Mesothelial cell of epicardium (in vitro differentiated cells): Measurements from ENCODE around the gene RLF. TPM values are rescaled to one million over a fixed set of nuclear protein-coding genes. Genes with fewer than 3 reads are reported as not detected.

Source experiments
- DNase-seq, 2 experiments: peaks; one replicate each; pipeline ENCODE4 v3.0.0; 2021; ENCODE audit warnings: low spot score in 2 of 2; ENCODE audit not compliant: unreplicated experiment in 2 of 2
- H3K27ac Mint-ChIP-seq: 2 replicates; pipeline ENCODE4 v1.8.0; 2021; ENCODE audit warnings: mixed read lengths
- H3K27me3 Mint-ChIP-seq: 2 replicates; pipeline ENCODE4 v1.8.0; 2021; ENCODE audit warnings: low read depth, mixed read lengths
- H3K36me3 Mint-ChIP-seq: 2 replicates; pipeline ENCODE4 v1.8.0; 2021; ENCODE audit warnings: mixed read lengths
- H3K4me1 Mint-ChIP-seq: 2 replicates; pipeline ENCODE4 v1.8.0; 2021; ENCODE audit warnings: mixed read lengths
- H3K4me3 Mint-ChIP-seq: 2 replicates; pipeline ENCODE4 v1.8.0; 2021; ENCODE audit warnings: mild to moderate bottlenecking, moderate library complexity, mixed read lengths
- H3K9me3 Mint-ChIP-seq: 2 replicates; pipeline ENCODE4 v1.8.0; 2021; ENCODE audit warnings: mixed read lengths
- total RNA-seq: library from RNA; stranded (reverse); gene quantifications from 3 replicates; pipeline ENCODE4 v1.2.1, GENCODE V29; 2021
- TF ChIP-seq, protein P1 (sequence below): fragments of 200-600 bp; sonication (generic); IDR thresholded peaks from one replicate; pipeline ENCODE4 v1.5.0; 2021; ENCODE audit warnings: antibody characterized with exemption; ENCODE audit not compliant: unreplicated experiment

RLF gene
- total RNA-seq, 1 donor from 2014 or later: 33.2 TPM

DNA sequence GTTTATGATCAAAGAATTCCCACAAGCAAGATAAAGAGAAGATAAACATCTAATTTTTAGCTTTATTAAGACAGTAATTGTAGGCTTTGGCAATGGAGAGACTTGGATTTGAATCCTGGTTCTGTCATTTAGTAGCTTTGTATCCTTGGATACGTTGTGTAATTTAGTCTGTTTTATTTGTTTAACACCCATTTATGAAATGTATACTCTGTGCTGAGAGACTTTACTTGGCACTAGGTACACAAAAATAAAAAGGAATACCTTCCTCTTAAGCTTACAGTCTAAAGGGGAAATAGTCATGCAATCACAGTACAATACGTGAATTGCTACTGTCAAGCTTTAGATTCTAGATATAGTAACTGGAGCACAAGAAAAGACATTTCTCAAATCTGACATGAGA, 120.7 kb downstream of the RLF start:
- Mint-ChIP-seq H3K27me3 (no peaks in the 10 kb centered on the region), H3K36me3 (peaks cover 17% of the 10 kb centered on the region), H3K9me3 (no peaks in the 10 kb centered on the region), H3K4me3 (no peak overlapping the region), H3K27ac (no peak overlapping the region), H3K4me1 (no peaks in the 10 kb centered on the region)
- TF ChIP-seq, protein P1, sequence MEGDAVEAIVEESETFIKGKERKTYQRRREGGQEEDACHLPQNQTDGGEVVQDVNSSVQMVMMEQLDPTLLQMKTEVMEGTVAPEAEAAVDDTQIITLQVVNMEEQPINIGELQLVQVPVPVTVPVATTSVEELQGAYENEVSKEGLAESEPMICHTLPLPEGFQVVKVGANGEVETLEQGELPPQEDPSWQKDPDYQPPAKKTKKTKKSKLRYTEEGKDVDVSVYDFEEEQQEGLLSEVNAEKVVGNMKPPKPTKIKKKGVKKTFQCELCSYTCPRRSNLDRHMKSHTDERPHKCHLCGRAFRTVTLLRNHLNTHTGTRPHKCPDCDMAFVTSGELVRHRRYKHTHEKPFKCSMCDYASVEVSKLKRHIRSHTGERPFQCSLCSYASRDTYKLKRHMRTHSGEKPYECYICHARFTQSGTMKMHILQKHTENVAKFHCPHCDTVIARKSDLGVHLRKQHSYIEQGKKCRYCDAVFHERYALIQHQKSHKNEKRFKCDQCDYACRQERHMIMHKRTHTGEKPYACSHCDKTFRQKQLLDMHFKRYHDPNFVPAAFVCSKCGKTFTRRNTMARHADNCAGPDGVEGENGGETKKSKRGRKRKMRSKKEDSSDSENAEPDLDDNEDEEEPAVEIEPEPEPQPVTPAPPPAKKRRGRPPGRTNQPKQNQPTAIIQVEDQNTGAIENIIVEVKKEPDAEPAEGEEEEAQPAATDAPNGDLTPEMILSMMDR: no peak
- DNase-seq: no peak

Other genes starting within 250 kb of the RLF start
- gene MFSD2A, start 206.2 kb upstream of the RLF start, total RNA-seq: 5.7 to 6.9 TPM (median 6.1 TPM) in 3 replicates
- gene CAP1, start 120.7 kb upstream of the RLF start, total RNA-seq: 141 to 146 TPM (median 143 TPM) in 3 replicates
- gene PPT1, start 64.1 kb upstream of the RLF start, total RNA-seq: 81.8 to 90.9 TPM (median 85.3 TPM) in 3 replicates
- gene TMCO2, start 86.5 kb downstream of the RLF start, total RNA-seq: not detected in 3 replicates
- gene ZMPSTE24, start 96.8 kb downstream of the RLF start, total RNA-seq: 27.2 to 29.0 TPM (median 28.4 TPM) in 3 replicates
- 45.8 to 50.3 TPM (median 49.9 TPM) in 3 replicates for gene COL9A2, start 155.9 kb downstream of the RLF start, total RNA-seq
- gene SMAP2, start 212.3 kb downstream of the RLF start, total RNA-seq: 10.9 to 12.4 TPM (median 12.0 TPM) in 3 replicates